Measurements from ENCODE around the gene POLR3E.

The POLR3E gene

GRCh38 chr16:22352140-22352539 lies 54.9 kb downstream of the POLR3E start:
- Histone ChIP-seq H3K9me3 (ENCODE audit: control insufficient read depth, low read length) (no peaks in the 10 kb centered on the region), H3K27me3 (ENCODE audit: control insufficient read depth, insufficient read depth, low read length) (no peaks in the 10 kb centered on the region), H3K4me1 (ENCODE audit: control insufficient read depth, insufficient read depth, low read length) (no peaks in the 10 kb centered on the region), H3K4me3 (ENCODE audit: low read length) (no peak overlapping the region), H3K36me3 (ENCODE audit: control insufficient read depth, insufficient read depth, low read length) (no peaks in the 10 kb centered on the region), H3K9ac (ENCODE audit: low read length) (no peak overlapping the region)

DNA sequence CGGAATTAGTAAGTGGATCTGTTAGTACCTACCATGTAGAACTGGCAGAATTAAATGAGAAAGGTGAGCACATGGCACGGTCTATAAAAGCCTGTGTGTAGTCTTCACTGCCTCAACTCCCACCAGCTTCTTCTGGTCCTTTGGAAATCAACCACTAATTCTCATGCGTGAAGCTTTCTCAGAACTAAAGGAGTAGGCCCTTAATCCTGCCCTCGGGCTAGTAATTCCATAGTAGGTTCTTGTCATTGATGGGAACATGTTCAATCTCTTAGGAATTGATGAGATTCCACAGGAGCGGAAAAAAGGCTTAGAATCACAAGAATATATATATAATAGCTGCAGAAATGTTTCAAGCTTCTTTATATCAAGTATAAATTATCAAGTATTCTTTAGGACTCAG lies 55.5 kb downstream of the POLR3E start:
- H3K27me3 ChIP-seq (ENCODE audit: control insufficient read depth, insufficient read depth, low read length) = no peaks in the 10 kb centered on the region
- no peaks in the 10 kb centered on the region for H3K4me1 ChIP-seq (ENCODE audit: control insufficient read depth, insufficient read depth, low read length)
- H3K9me3 ChIP-seq (ENCODE audit: control insufficient read depth, low read length) = no peaks in the 10 kb centered on the region
- no peaks in the 10 kb centered on the region for H3K36me3 ChIP-seq (ENCODE audit: control insufficient read depth, insufficient read depth, low read length)
- H3K4me3 ChIP-seq (ENCODE audit: low read length) = no peak overlapping the region
- H3K9ac ChIP-seq (ENCODE audit: low read length) = no peak overlapping the region

DNA sequence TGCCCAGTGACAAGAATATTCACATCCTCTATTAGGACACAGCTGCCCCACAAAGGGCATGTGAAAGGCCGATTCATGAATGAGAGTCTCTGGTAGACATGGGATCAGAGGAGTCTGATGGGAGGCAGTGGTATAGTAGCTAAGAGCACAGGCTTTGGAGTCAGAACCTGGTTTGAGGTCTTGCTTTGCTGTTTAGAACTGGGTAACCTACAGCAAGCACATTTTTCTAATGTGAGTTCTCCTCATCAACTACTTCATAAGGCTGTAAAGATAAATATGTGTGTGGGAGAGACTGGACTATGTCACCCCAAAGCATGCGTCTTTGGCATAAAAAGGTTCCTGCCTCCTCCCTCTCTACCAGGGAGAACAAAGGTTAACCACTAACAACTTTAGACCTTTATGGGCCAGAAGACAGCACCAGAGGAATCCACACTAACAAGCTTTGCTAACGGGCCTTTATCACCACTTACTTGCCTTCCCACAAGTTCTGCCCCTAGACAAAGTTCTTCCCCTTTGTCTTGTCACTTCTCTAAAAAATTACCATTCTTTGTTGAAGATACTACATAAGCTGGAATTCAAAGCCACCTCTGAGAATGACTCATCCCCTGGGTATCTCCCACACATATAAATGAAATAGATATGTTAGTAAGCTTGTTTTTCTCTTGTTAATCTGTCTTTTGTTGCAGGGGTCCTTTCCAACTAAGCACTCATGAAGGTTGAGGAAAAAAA lies 56.1 kb downstream of the POLR3E start:
- Histone ChIP-seq H3K36me3 (ENCODE audit: control insufficient read depth, insufficient read depth, low read length) (no peaks in the 10 kb centered on the region), H3K4me3 (ENCODE audit: low read length) (no peak overlapping the region), H3K27me3 (ENCODE audit: control insufficient read depth, insufficient read depth, low read length) (no peaks in the 10 kb centered on the region), H3K9ac (ENCODE audit: low read length) (no peak overlapping the region), H3K9me3 (ENCODE audit: control insufficient read depth, low read length) (no peaks in the 10 kb centered on the region), H3K4me1 (ENCODE audit: control insufficient read depth, insufficient read depth, low read length) (peaks cover 3% of the 10 kb centered on the region)

DNA sequence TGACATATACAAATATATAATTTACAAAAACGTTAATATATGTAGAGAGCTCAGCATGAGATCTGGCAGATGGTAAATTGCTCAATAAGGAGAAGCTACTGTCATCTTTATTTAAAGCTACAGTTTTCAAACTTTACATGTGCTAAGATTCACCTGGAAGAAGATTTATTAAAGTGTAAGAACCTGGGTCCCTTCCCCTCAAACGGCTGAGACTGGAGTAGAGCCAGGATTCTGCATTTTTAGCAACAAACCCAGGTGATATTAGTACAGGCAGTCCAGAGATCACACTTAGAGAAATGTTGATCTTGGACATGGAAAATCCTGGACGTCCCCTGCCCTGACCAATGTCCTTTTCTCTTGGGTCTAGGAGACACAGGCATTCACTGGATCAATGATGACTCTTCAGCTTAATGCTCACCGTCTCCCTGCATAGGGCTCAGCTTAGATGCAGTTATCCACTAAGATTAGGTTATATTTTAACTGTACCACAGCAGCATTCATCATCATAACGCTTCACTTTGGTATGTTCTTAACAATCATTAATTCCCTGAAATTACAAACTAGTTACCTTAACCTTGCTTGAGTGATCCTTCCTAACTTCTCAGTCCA lies 56.8 kb downstream of the POLR3E start:
- no peaks in the 10 kb centered on the region for H3K36me3 ChIP-seq (ENCODE audit: control insufficient read depth, insufficient read depth, low read length)
- peaks cover 3% of the 10 kb centered on the region for H3K4me1 ChIP-seq (ENCODE audit: control insufficient read depth, insufficient read depth, low read length)

GRCh38 chr16:22355487-22355908 lies 58.3 kb downstream of the POLR3E start:
- no peaks in the 10 kb centered on the region for H3K9me3 ChIP-seq (ENCODE audit: control insufficient read depth, low read length)
- no peaks in the 10 kb centered on the region for H3K27me3 ChIP-seq (ENCODE audit: control insufficient read depth, insufficient read depth, low read length)
- H3K4me3 ChIP-seq (ENCODE audit: low read length) = no peak overlapping the region
- no peaks in the 10 kb centered on the region for H3K36me3 ChIP-seq (ENCODE audit: control insufficient read depth, insufficient read depth, low read length)
- H3K4me1 ChIP-seq (ENCODE audit: control insufficient read depth, insufficient read depth, low read length) = peaks cover 3% of the 10 kb centered on the region
- H3K9ac ChIP-seq (ENCODE audit: low read length) = no peak overlapping the region

More for the DNA sequence above, 56.8 kb downstream of the POLR3E start:
- H3K27me3 ChIP-seq (ENCODE audit: control insufficient read depth, insufficient read depth, low read length) = no peaks in the 10 kb centered on the region
- no peak overlapping the region for H3K4me3 ChIP-seq (ENCODE audit: low read length)
- no peaks in the 10 kb centered on the region for H3K9me3 ChIP-seq (ENCODE audit: control insufficient read depth, low read length)
- H3K9ac ChIP-seq (ENCODE audit: low read length) = no peak overlapping the region

DNA sequence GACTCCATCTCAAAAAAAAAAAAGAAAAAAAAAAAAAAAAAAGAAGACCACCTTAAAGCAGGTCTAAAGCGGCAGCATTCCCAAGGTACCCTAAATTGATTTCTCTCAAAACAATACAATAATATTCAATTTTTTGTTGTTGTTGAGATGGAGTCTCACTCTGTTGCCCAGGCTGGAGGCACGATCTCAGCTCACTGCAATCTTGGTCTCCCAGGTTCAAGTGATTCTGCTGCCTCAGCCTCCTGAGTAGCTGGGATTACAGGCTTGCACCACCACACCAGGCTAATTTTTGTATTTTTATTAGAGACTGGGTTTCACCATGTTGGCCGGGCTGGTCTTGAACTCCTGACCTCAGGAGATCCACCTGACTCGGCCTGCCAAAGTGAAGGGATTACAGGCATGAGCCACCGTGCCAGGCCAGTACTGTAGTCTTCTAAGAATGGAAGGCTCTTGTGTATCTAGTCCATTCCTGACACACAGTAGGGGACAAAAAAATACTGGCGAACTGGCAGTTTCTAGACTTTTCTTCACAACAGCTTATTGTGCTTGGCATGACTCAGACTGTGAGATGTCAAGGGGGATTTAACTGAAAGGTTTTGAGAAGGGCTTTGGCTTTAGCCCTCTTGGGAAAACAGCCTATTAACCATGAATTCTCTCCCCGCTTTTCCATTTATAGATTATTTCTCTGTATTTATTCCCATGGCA lies 59.9 kb downstream of the POLR3E start:
- H3K9me3 ChIP-seq (ENCODE audit: control insufficient read depth, low read length) = no peaks in the 10 kb centered on the region
- no peak overlapping the region for H3K4me3 ChIP-seq (ENCODE audit: low read length)
- H3K9ac ChIP-seq (ENCODE audit: low read length) = no peak overlapping the region
- peaks cover 3% of the 10 kb centered on the region for H3K4me1 ChIP-seq (ENCODE audit: control insufficient read depth, insufficient read depth, low read length)
- no peaks in the 10 kb centered on the region for H3K27me3 ChIP-seq (ENCODE audit: control insufficient read depth, insufficient read depth, low read length)
- H3K36me3 ChIP-seq (ENCODE audit: control insufficient read depth, insufficient read depth, low read length) = no peaks in the 10 kb centered on the region

GRCh38 chr16:22357635-22357971 lies 60.4 kb downstream of the POLR3E start:
- no peaks in the 10 kb centered on the region for H3K9me3 ChIP-seq (ENCODE audit: control insufficient read depth, low read length)
- H3K4me3 ChIP-seq (ENCODE audit: low read length) = no peak overlapping the region
- H3K27me3 ChIP-seq (ENCODE audit: control insufficient read depth, insufficient read depth, low read length) = no peaks in the 10 kb centered on the region
- peaks cover 3% of the 10 kb centered on the region for H3K4me1 ChIP-seq (ENCODE audit: control insufficient read depth, insufficient read depth, low read length)
- H3K9ac ChIP-seq (ENCODE audit: low read length) = no peak overlapping the region
- no peaks in the 10 kb centered on the region for H3K36me3 ChIP-seq (ENCODE audit: control insufficient read depth, insufficient read depth, low read length)

- no peak overlapping the region for H3K4me3 ChIP-seq (ENCODE audit: low read length)
- no peaks in the 10 kb centered on the region for H3K27me3 ChIP-seq (ENCODE audit: control insufficient read depth, insufficient read depth, low read length)
- H3K9me3 ChIP-seq (ENCODE audit: control insufficient read depth, low read length) = no peaks in the 10 kb centered on the region
- no peaks in the 10 kb centered on the region for H3K36me3 ChIP-seq (ENCODE audit: control insufficient read depth, insufficient read depth, low read length)
- peaks cover 3% of the 10 kb centered on the region for H3K4me1 ChIP-seq (ENCODE audit: control insufficient read depth, insufficient read depth, low read length)
- no peak overlapping the region for H3K9ac ChIP-seq (ENCODE audit: low read length)
Measured at GRCh38 chr16:22358000-22358399, 60.8 kb downstream of the POLR3E start.

- Histone ChIP-seq H3K9ac (ENCODE audit: low read length) (no peak overlapping the region), H3K9me3 (ENCODE audit: control insufficient read depth, low read length) (no peaks in the 10 kb centered on the region), H3K27me3 (ENCODE audit: control insufficient read depth, insufficient read depth, low read length) (no peaks in the 10 kb centered on the region), H3K4me3 (ENCODE audit: low read length) (no peak overlapping the region), H3K4me1 (ENCODE audit: control insufficient read depth, insufficient read depth, low read length) (peaks cover 3% of the 10 kb centered on the region), H3K36me3 (ENCODE audit: control insufficient read depth, insufficient read depth, low read length) (no peaks in the 10 kb centered on the region)
Measured at GRCh38 chr16:22359679-22360078, 62.5 kb downstream of the POLR3E start.

DNA sequence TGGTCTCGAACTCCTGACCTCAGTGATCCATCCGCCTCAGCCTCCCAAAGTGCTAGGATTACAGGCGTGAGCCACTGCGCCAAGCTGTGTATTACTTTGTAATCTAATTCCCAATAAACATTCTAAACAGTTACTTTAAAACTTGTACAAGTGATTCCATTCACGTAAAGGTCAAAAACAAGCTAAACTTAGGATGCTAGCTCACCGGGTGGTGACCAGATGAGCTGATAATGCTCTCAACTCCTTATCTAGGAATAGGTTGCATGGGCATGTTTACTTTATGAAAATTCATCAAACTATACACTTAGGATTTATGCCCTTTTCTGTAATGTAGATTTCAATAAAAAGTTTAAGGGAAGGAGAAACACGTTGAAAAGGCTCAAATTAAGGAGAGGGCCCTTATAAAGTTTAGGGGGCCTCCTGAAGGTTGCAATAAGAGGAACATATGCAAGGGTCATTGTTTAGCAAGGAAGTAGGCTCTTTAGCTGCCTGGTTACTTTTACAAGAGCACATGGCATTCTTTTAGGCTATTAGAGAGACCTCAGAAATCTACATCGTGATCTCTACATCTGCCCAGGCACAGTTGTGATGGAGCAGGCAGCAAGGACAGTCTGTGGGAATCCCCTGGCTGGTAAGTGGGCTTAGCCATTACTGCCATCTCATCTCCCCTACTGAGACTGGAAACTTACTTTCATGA lies 63.9 kb downstream of the POLR3E start:
- H3K9me3 ChIP-seq (ENCODE audit: control insufficient read depth, low read length) = no peaks in the 10 kb centered on the region
- H3K4me1 ChIP-seq (ENCODE audit: control insufficient read depth, insufficient read depth, low read length) = peaks cover 6% of the 10 kb centered on the region
- H3K4me3 ChIP-seq (ENCODE audit: low read length) = no peak overlapping the region
- no peaks in the 10 kb centered on the region for H3K27me3 ChIP-seq (ENCODE audit: control insufficient read depth, insufficient read depth, low read length)
- no peak overlapping the region for H3K9ac ChIP-seq (ENCODE audit: low read length)
- peaks cover 3% of the 10 kb centered on the region for H3K36me3 ChIP-seq (ENCODE audit: control insufficient read depth, insufficient read depth, low read length)

- Histone ChIP-seq H3K27me3 (ENCODE audit: control insufficient read depth, insufficient read depth, low read length) (no peaks in the 10 kb centered on the region), H3K36me3 (ENCODE audit: control insufficient read depth, insufficient read depth, low read length) (peaks cover 6% of the 10 kb centered on the region), H3K9ac (ENCODE audit: low read length) (no peak overlapping the region), H3K9me3 (ENCODE audit: control insufficient read depth, low read length) (no peaks in the 10 kb centered on the region), H3K4me1 (ENCODE audit: control insufficient read depth, insufficient read depth, low read length) (peaks cover 20% of the 10 kb centered on the region), H3K4me3 (ENCODE audit: low read length) (no peak overlapping the region)
Measured at GRCh38 chr16:22364241-22364640, 67.0 kb downstream of the POLR3E start.

GRCh38 chr16:22366371-22366770 lies 69.2 kb downstream of the POLR3E start:
- Histone ChIP-seq H3K27me3 (ENCODE audit: control insufficient read depth, insufficient read depth, low read length) (no peaks in the 10 kb centered on the region), H3K4me1 (ENCODE audit: control insufficient read depth, insufficient read depth, low read length) (peaks cover 41% of the 10 kb centered on the region)

More at GRCh38 chr16:22366371-22366770, 69.2 kb downstream of the POLR3E start:
- no peak overlapping the region for H3K9ac ChIP-seq (ENCODE audit: low read length)
- peaks cover 6% of the 10 kb centered on the region for H3K36me3 ChIP-seq (ENCODE audit: control insufficient read depth, insufficient read depth, low read length)
- no peak overlapping the region for H3K4me3 ChIP-seq (ENCODE audit: low read length)
- H3K9me3 ChIP-seq (ENCODE audit: control insufficient read depth, low read length) = no peaks in the 10 kb centered on the region
